HG03442 (cell line): ENCODE measurements around the gene DPP4.
"Not testable (repeated sequence)": the region's sequence is repeated elsewhere in the genome, so short reads cannot be mapped to it uniquely, and the experiment has no call there.

ENCODE experiments used
- ATAC-seq: cut with Tn5 transposase; IDR thresholded peaks from one replicate; pipeline ENCODE4 v1.9.1; 2021; ENCODE audit warnings: mild to moderate bottlenecking, moderate library complexity; ENCODE audit not compliant: unreplicated experiment

Gene DPP4

GRCh38 chr2:162060532-162060931 lies 13.5 kb downstream of the DPP4 start:
- no peak for ATAC-seq

- peak; percentile 80 for ATAC-seq
Observed at GRCh38 chr2:162058973-162059668, 14.9 kb downstream of the DPP4 start.

GRCh38 chr2:162057426-162057825 lies 16.6 kb downstream of the DPP4 start:
- no peak for ATAC-seq

- ATAC-seq, result no peak
Observed at GRCh38 chr2:162056796-162057399, 17.1 kb downstream of the DPP4 start.

GRCh38 chr2:162053808-162054155 lies 20.2 kb downstream of the DPP4 start:
- ATAC-seq, result no peak

GRCh38 chr2:162053066-162053807 lies 20.8 kb downstream of the DPP4 start:
- no peak for ATAC-seq

GRCh38 chr2:162050513-162050961 lies 23.5 kb downstream of the DPP4 start:
- no peak for ATAC-seq

- ATAC-seq, result not testable (repeated sequence)
Observed at GRCh38 chr2:162049089-162049488, 24.9 kb downstream of the DPP4 start.

- ATAC-seq, result no peak
Observed at GRCh38 chr2:162044586-162044985, 29.4 kb downstream of the DPP4 start.

- no peak for ATAC-seq
Observed at GRCh38 chr2:162043132-162043531, 30.9 kb downstream of the DPP4 start.

- ATAC-seq, result no peak
Observed at GRCh38 chr2:162041485-162041884, 32.5 kb downstream of the DPP4 start.

- no peak for ATAC-seq
Observed at GRCh38 chr2:162038725-162039124, 35.3 kb downstream of the DPP4 start.

- no peak for ATAC-seq
Observed at GRCh38 chr2:162037886-162038285, 36.1 kb downstream of the DPP4 start.

GRCh38 chr2:162037028-162037795 lies 36.8 kb downstream of the DPP4 start:
- ATAC-seq, result no peak

GRCh38 chr2:162035981-162036380 lies 38.0 kb downstream of the DPP4 start:
- ATAC-seq, result no peak

GRCh38 chr2:162030363-162031190 lies 43.4 kb downstream of the DPP4 start:
- ATAC-seq, result no peak

- ATAC-seq, result no peak
Observed at GRCh38 chr2:162029287-162029901, 44.6 kb downstream of the DPP4 start.

GRCh38 chr2:162028511-162028910 lies 45.5 kb downstream of the DPP4 start:
- no peak for ATAC-seq

GRCh38 chr2:162025121-162025911 lies 48.7 kb downstream of the DPP4 start:
- no peak for ATAC-seq
